NCI-H2081 (cell line): ENCODE data around the gene APOL2.
"Not testable (repeated sequence)": the region's sequence is repeated elsewhere in the genome, so short reads cannot be mapped to it uniquely, and the experiment has no call there.

Source experiments
- DNase-seq, 2 experiments: peaks; one replicate each; lab custom pipeline; 2025; lab: John Stamatoyannopoulos, UW

APOL2 gene

GRCh38 chr22:36197514-36198146 lies 41.7 kb downstream of the APOL2 start:
- DNase-seq: no peak

DNA sequence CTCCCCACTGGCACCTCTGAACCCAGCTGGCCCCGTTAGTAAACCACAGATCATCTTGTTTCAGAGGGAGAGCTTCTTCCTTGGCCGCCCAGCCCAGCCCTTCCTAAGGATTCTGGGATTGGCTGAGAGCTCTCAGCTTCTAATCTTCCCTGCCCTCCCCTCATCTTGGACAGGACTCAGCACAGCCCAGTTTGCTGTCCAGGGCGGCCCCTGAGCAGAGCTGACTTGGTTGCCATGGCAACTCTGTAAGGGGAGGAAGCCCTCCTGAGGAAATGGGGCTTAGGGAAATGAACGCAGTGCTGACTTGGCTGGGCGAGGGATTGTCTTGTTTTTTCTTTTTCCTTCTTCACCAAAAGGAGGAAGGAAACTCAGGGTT lies 42.3 kb downstream of the APOL2 start:
- no peak for DNase-seq

DNA sequence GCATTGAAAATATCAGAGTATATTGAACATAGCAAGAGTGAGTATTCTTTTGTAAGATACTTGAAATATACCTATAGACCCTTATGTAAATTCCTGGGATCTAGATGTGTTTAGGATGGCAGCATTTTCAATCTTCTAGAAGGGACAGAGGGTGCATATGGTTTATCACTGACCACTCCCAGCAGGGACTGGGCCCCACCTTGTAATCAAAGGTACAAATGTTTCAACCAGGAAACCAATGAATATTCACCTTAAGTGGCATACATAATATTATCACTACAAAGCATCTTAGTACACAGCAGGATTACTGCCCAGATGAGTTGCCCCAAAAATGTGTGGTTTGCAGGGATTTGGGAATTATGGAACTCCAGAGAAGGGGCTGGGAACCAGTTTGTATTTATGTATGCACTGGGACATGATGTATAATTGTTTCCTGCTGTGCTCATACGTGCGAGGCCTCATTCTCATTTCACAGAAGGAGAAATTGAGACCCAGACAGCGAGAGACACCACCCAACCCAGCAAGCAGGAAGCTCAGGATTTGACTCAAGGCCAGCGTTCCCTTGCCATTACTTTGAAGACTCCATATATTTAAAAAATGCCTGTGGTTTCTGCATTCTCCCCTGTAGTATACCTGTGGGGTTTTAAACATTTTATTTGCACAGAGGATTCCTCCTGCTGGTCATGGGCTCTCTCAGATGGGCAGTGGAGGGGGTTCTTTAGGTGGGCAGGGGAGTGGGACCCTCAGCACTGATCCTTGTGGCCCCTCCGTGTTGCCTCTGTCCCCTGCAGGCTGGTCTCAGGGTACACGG lies 42.9 kb downstream of the APOL2 start:
- DNase-seq: no peak

- peak in 1 of 2 experiments; percentile 52 for DNase-seq
Observed at GRCh38 chr22:36194971-36195370, 44.4 kb downstream of the APOL2 start.

- no peak for DNase-seq
Observed at GRCh38 chr22:36194385-36194784, 44.9 kb downstream of the APOL2 start.

GRCh38 chr22:36193577-36193976 lies 45.8 kb downstream of the APOL2 start:
- DNase-seq: no peak

- no peak for DNase-seq
Observed at GRCh38 chr22:36193171-36193570, 46.2 kb downstream of the APOL2 start.

- DNase-seq: no peak
Observed at GRCh38 chr22:36192542-36192941, 46.8 kb downstream of the APOL2 start.

- DNase-seq: no peak
Observed at GRCh38 chr22:36191106-36191836, 48.1 kb downstream of the APOL2 start.

GRCh38 chr22:36187862-36188261 lies 51.5 kb downstream of the APOL2 start:
- DNase-seq: not testable (repeated sequence)

- no peak for DNase-seq
Observed at GRCh38 chr22:36185828-36186624, 53.3 kb downstream of the APOL2 start.

GRCh38 chr22:36184433-36185025 lies 54.8 kb downstream of the APOL2 start:
- DNase-seq: no peak

GRCh38 chr22:36183446-36183845 lies 55.9 kb downstream of the APOL2 start:
- no peak for DNase-seq

DNA sequence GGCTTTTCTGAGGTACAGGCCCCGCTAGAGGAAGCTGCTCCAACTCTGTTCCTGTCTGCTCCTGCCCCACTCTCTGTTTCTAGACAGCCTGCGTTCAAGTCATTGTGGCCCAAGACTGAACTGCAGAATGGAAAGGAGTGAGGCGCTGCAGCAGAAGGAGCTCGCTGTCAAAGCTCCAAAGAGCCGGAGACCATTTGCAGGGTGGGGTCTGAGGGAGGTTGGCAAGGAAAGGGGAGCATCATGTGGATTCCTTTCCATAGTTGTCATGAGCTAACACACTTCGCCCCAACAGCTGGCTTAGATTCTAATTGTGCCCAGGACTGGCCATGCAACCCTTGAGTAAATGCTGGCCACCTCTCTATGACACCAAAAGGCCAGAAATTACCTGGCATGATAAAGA lies 56.5 kb downstream of the APOL2 start:
- DNase-seq: no peak

- DNase-seq: no peak
Observed at GRCh38 chr22:36182056-36182455, 57.3 kb downstream of the APOL2 start.

- DNase-seq: no peak
Observed at GRCh38 chr22:36180928-36181327, 58.4 kb downstream of the APOL2 start.

DNA sequence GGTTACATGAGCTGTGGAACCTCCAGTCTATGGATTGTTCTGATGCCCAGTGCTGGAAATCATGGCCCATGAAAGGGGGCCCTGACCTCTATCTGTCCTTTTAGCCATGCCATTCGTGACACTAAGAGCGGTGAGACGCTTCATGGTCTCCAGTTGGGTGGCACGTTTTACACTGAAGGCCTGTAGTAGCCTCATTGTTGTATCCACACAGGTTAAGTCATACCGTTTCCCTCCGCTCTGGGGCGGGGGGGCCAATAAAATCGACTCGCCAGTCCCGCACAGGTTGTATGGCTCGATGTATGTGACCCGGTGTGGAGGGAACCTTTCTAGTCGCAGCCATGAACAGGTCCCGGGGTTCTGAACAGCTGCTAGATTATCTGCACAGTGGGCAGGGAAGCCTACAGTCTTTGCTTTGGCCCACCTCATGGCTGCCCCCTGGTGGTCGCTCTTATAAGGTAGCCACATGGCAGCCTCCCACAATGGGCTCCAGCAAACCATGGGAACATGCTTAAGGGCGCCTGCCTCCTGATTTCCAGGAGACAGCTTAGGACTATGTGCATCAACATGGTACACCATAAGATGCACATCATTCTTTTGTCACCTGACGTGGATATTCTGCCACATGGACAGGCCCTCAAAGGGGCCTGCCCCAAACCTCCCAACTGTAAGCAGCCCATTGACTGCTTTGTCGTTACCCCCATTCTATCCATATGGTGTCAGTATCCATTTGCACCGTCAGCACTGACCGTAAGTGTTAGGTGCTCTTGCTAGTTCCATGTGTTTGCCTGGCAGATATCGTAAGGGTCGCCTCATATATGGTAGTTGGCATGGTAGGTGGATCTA lies 59.1 kb downstream of the APOL2 start:
- DNase-seq: peak; percentile 9 to 11

- no peak for DNase-seq
Observed at GRCh38 chr22:36177160-36177559, 62.2 kb downstream of the APOL2 start.
